ENCODE data around the gene RAB39A.
"Not testable (repeated sequence)": the region's sequence is repeated elsewhere in the genome, so short reads cannot be mapped to it uniquely, and the experiment has no call there.

The RAB39A gene

DNA sequence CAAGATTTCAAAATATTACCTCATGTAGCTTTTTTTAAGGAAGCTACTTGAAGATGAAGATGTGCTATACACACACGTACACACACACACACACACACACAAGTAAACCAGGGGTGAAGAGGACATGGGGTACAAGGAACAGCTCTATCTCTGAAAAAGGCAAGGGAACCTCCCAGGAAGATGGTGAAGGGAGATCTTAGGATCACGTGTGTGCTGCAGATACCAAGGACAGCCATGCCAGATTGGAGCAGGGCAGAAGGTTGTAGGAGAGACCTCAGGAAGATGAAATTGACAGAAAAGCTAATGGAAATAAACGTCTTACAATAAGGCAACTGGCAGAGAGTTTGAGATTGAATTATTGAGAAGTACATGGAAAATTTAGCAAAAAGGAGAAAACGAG lies 19.7 kb downstream of the RAB39A start:
- DNase-seq (ENCODE audit: low spot score): no peak
- TF ChIP-seq, protein P1, sequence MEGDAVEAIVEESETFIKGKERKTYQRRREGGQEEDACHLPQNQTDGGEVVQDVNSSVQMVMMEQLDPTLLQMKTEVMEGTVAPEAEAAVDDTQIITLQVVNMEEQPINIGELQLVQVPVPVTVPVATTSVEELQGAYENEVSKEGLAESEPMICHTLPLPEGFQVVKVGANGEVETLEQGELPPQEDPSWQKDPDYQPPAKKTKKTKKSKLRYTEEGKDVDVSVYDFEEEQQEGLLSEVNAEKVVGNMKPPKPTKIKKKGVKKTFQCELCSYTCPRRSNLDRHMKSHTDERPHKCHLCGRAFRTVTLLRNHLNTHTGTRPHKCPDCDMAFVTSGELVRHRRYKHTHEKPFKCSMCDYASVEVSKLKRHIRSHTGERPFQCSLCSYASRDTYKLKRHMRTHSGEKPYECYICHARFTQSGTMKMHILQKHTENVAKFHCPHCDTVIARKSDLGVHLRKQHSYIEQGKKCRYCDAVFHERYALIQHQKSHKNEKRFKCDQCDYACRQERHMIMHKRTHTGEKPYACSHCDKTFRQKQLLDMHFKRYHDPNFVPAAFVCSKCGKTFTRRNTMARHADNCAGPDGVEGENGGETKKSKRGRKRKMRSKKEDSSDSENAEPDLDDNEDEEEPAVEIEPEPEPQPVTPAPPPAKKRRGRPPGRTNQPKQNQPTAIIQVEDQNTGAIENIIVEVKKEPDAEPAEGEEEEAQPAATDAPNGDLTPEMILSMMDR (IDR thresholded peaks at IDR 0.05): no peak
- Histone ChIP-seq H3K27ac (no peak overlapping the region), H3K4me3 (no peak overlapping the region)

DNA sequence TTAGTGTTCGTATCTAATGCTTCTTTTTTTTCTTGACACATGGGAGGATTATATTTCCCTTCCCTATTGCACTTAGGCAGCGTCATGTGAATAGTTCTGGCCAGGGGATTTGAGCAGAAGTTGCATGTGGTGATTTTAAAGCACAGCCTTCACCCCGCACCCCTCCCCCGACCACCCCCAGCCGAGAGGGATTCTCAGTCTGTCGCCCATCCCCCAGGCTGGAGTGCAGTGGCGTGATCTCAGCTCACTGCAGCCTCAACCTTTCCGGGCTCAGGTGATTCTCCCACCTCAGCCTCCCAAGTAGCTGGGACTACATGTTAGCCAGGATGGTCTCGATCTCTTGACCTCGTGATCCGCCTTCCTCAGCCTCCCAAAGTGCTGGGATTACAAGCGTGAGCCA lies 20.1 kb downstream of the RAB39A start:
- DNase-seq (ENCODE audit: low spot score); H3K27ac ChIP-seq: not testable (repeated sequence)

DNA sequence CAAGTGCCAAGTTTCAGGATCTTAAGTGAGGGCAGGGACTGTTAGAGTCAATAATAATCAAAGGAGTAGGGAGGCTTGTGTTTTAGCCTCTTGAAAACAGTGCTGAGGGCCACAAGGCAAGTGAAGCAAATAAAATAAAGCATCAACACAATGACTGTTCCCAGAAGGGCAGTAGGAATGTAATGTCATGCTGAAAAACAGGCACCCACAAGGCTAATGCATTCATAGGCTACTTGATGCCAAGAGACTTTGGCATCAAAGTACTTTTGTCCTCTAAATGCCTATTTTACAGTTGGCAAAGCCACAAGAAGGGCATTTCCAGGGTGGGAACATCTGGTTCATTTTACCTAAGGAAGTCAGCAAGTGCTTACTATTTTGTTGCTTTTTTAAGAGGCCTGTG lies 22.9 kb downstream of the RAB39A start:
- no peak overlapping the region for H3K4me3 ChIP-seq
- no peak overlapping the region for H3K27ac ChIP-seq
- DNase-seq (ENCODE audit: low spot score): no peak
- TF ChIP-seq, protein P1 (IDR thresholded peaks at IDR 0.05): no peak

More for the DNA sequence above, 20.1 kb downstream of the RAB39A start:
- H3K4me3 ChIP-seq: not testable (repeated sequence)

DNA sequence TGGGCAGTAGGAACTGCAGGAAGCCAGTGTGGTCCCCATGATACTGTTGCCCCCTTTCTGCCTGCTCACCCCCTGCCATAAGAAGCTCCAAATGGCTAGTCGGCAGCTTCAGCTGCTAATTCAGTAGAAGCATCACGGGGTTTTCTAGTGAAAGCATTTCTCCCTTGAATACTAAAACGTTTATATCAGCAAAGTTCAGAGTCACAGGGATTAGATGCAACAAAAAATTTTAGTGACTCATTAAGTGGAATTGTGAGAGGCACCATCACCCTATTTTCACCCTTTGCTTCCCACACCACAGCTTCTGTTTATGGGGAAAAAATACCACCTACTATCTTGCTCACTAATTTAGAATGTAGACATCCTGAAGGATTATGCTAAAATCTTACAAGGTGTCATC lies 25.2 kb downstream of the RAB39A start:
- TF ChIP-seq, protein P1 (IDR thresholded peaks at IDR 0.05): no peak
- H3K27ac ChIP-seq: no peak overlapping the region
- no peak for DNase-seq (ENCODE audit: low spot score)
- H3K4me3 ChIP-seq: no peak overlapping the region

DNA sequence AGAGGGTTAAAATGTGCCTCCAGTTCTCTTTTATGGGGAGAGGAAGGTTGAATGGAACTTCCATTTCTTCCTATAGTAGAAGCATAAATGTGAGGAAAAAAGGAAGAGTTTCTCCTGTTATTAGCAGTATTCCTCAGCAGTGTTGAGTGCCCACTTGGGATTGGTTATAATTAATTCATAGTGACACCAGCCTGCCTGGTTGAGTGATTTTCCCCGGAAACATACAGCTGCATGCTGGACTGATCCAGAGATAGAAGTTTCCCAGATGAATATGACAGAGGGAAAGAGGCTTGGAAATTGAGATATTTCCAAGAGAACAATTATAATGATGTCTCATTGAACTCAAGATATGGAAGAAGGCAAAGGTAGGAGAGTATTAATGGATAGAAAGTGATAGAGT lies 28.3 kb downstream of the RAB39A start:
- no peak for DNase-seq (ENCODE audit: low spot score)
- TF ChIP-seq, protein P1 (IDR thresholded peaks at IDR 0.05): no peak
- H3K27ac ChIP-seq: no peak overlapping the region
- no peak overlapping the region for H3K4me3 ChIP-seq

DNA sequence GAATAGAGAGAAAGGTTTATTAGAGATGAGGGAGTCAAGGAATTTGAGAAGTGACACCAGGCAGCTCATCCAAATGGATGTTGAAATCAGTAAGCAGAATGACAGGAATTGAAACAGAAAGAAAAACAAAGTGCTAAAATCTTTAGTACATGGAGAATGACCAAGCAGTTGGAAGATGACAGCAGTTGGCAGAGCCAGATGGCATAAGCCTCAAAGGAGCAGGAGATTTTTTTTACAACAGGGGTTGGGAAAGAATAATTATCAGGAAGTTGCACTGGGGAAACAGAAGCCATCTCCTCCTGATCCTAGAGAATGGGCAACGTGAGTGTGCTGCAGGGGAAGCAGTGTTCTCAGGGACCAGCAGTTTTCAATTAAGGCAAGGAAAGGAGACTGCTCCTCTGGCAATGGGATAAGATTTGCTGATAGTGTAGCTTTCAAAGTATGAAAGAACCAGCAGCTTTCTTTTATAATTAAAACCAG lies 28.9 kb downstream of the RAB39A start:
- TF ChIP-seq, protein P1 (IDR thresholded peaks at IDR 0.05): no peak
- Histone ChIP-seq H3K4me3 (no peak overlapping the region), H3K27ac (no peak overlapping the region)
- DNase-seq (ENCODE audit: low spot score): no peak

DNA sequence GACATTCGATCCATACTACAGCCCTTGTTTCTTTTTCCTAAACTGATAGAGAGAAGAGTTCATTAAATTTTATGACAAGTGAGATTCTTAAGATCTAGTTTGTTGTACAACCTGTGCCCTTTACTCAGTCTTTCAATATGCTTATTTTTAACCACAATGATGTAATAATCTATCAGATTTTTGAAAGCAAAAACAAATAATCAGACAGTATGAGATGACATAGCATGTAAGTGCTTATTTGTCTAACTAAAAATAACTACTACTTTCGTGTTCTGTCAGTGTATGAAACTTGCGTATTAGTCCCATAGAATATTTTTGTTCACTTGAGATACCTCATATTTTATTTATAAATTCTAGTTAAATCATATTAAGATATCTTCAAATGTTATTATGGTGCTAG lies 33.2 kb downstream of the RAB39A start:
- TF ChIP-seq, protein P1 (IDR thresholded peaks at IDR 0.05): no peak

DNA sequence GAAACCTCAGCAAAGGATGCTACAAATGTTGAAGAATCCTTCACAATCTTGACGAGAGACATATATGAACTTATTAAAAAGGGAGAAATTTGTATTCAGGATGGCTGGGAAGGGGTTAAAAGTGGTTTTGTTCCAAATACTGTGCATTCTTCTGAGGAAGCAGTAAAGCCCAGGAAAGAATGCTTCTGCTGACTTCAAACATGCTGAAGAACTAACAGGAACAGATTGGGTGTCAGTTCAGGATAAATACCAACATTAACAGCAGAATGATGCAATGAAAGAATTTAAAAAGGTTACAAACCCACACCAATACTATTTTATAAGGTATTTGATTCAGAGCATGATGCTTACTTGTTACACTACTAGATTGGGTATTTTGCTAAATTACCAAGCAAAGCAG lies 33.9 kb downstream of the RAB39A start:
- TF ChIP-seq, protein P1 (IDR thresholded peaks at IDR 0.05): no peak
- Histone ChIP-seq H3K27ac (no peak overlapping the region), H3K4me3 (no peak overlapping the region)
- no peak for DNase-seq (ENCODE audit: low spot score)

More for the DNA sequence above, 33.2 kb downstream of the RAB39A start:
- Histone ChIP-seq H3K4me3 (no peak overlapping the region), H3K27ac (no peak overlapping the region)
- no peak for DNase-seq (ENCODE audit: low spot score)
